Measurements from ENCODE around the gene POLR3H.

The POLR3H gene

DNA sequence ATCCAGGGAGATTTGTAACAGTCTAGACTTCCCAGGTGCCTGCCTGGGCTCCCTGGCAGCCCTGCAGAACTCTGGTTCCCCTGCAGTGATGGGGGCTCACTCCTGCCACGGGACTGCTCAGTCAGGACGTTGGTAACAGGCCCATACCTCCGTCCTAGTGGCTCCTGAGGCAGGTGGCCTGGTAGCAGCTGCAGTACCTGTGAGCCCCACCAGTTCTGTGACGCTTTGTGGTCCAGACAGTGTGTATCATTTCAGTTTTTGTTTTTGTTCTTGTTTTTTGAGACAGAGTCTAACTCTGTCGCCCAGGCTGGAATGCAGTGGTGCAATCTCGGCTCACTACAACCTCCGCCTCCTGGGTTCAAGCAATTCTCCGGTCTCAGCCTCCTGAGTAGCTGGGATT, 27.8 kb downstream of the POLR3H start:
- Histone ChIP-seq H3K27me3 (ENCODE audit: control insufficient read depth, insufficient read depth, low read length) (no peaks in the 10 kb centered on the region), H3K36me3 (ENCODE audit: control insufficient read depth, insufficient read depth, low read length) (0 out of 2 replicates have a peak, but pooled peaks cover 8% of the 10 kb centered on the region), H3K27ac (ENCODE audit: low read length) (no peak overlapping the region), H3K9me3 (ENCODE audit: control insufficient read depth, insufficient read depth, low read length) (no peaks in the 10 kb centered on the region), H3K4me1 (ENCODE audit: control insufficient read depth, insufficient read depth, low read length) (peaks cover 5% of the 10 kb centered on the region), H3K4me3 (ENCODE audit: low read length) (no peak overlapping the region)
- WGBS (ENCODE audit: insufficient coverage, insufficient read length) = no CpG with 5 or more reads among the region's 8 CpGs
- no peak for DNase-seq (ENCODE audit: low read depth, low spot score)

GRCh38 chr22:41513391-41513790, 30.9 kb downstream of the POLR3H start:
- peaks cover 5% of the 10 kb centered on the region for H3K4me1 ChIP-seq (ENCODE audit: control insufficient read depth, insufficient read depth, low read length)
- H3K27ac ChIP-seq (ENCODE audit: low read length) = no peak overlapping the region
- no peaks in the 10 kb centered on the region for H3K27me3 ChIP-seq (ENCODE audit: control insufficient read depth, insufficient read depth, low read length)
- 0 out of 2 replicates have a peak, but pooled peaks cover 8% of the 10 kb centered on the region for H3K36me3 ChIP-seq (ENCODE audit: control insufficient read depth, insufficient read depth, low read length)
- DNase-seq (ENCODE audit: low read depth, low spot score) = no peak
- no peaks in the 10 kb centered on the region for H3K9me3 ChIP-seq (ENCODE audit: control insufficient read depth, insufficient read depth, low read length)
- WGBS (ENCODE audit: insufficient coverage, insufficient read length) = no CpG with 5 or more reads among the region's 5 CpGs
- H3K4me3 ChIP-seq (ENCODE audit: low read length) = no peak overlapping the region

DNA sequence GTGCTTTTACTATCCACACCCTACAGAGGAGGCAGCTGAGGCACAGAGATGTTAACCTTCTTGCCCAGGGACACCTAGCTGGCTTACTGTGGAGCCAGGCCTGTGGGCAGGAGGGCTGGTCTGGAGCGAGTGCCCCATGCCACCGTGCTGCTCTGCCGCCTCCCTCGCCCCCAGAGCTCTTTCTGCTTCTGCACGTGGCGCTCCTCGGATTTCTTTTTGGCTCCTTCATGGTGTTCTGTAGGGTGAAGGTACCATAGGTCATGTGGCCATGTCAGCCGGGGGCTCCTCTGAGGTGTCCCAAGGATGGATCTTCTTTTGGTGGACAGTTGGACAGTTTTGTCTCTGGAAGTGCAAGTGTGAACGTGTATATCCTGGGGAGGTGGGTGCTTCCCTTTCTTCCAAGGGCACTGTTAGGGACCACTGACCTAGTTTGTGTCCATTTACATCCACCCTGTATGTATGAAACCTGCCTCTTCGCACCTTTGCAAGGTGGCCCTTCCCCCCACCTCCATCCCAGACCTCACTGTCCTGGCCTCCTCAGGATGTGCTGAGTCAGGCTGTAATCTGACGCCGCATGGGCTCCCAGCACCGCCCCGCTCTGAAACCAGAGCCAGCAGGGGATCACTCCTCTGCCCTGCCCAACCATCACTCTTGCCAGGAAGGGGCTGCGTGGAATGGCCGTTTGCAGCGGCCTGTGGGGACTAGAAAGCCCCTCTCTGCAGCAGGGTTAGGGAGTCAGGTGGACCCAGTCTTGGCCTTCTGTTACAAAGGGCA, 31.7 kb downstream of the POLR3H start:
- Histone ChIP-seq H3K4me1 (ENCODE audit: control insufficient read depth, insufficient read depth, low read length) (peaks cover 5% of the 10 kb centered on the region), H3K4me3 (ENCODE audit: low read length) (no peak overlapping the region), H3K9me3 (ENCODE audit: control insufficient read depth, insufficient read depth, low read length) (no peaks in the 10 kb centered on the region), H3K27ac (ENCODE audit: low read length) (no peak overlapping the region), H3K27me3 (ENCODE audit: control insufficient read depth, insufficient read depth, low read length) (no peaks in the 10 kb centered on the region), H3K36me3 (ENCODE audit: control insufficient read depth, insufficient read depth, low read length) (0 out of 2 replicates have a peak, but pooled peaks cover 10% of the 10 kb centered on the region)
- peak; percentile 86 for DNase-seq (ENCODE audit: low read depth, low spot score)
- WGBS (ENCODE audit: insufficient coverage, insufficient read length) = no CpG with 5 or more reads among the region's 17 CpGs

- WGBS (ENCODE audit: insufficient coverage, insufficient read length) = no CpG with 5 or more reads among the region's 2 CpGs
- H3K36me3 ChIP-seq (ENCODE audit: control insufficient read depth, insufficient read depth, low read length) = 0 out of 2 replicates have a peak, but pooled peaks cover 12% of the 10 kb centered on the region
- H3K4me1 ChIP-seq (ENCODE audit: control insufficient read depth, insufficient read depth, low read length) = peaks cover 5% of the 10 kb centered on the region
- H3K4me3 ChIP-seq (ENCODE audit: low read length) = no peak overlapping the region
- H3K27me3 ChIP-seq (ENCODE audit: control insufficient read depth, insufficient read depth, low read length) = no peaks in the 10 kb centered on the region
- DNase-seq (ENCODE audit: low read depth, low spot score) = no peak
- no peak overlapping the region for H3K27ac ChIP-seq (ENCODE audit: low read length)
- no peaks in the 10 kb centered on the region for H3K9me3 ChIP-seq (ENCODE audit: control insufficient read depth, insufficient read depth, low read length)
These were observed 32.7 kb downstream of the POLR3H start for GRCh38 chr22:41511521-41511968.

GRCh38 chr22:41508770-41509170, 35.5 kb downstream of the POLR3H start:
- Histone ChIP-seq H3K4me1 (ENCODE audit: control insufficient read depth, insufficient read depth, low read length) (peaks cover 5% of the 10 kb centered on the region), H3K27ac (ENCODE audit: low read length) (no peak overlapping the region), H3K27me3 (ENCODE audit: control insufficient read depth, insufficient read depth, low read length) (no peaks in the 10 kb centered on the region), H3K4me3 (ENCODE audit: low read length) (no peak overlapping the region), H3K9me3 (ENCODE audit: control insufficient read depth, insufficient read depth, low read length) (no peaks in the 10 kb centered on the region), H3K36me3 (ENCODE audit: control insufficient read depth, insufficient read depth, low read length) (0 out of 2 replicates have a peak, but pooled peaks cover 6% of the 10 kb centered on the region)
- WGBS (ENCODE audit: insufficient coverage, insufficient read length) = no CpG with 5 or more reads among the region's 12 CpGs
- DNase-seq (ENCODE audit: low read depth, low spot score) = no peak

DNA sequence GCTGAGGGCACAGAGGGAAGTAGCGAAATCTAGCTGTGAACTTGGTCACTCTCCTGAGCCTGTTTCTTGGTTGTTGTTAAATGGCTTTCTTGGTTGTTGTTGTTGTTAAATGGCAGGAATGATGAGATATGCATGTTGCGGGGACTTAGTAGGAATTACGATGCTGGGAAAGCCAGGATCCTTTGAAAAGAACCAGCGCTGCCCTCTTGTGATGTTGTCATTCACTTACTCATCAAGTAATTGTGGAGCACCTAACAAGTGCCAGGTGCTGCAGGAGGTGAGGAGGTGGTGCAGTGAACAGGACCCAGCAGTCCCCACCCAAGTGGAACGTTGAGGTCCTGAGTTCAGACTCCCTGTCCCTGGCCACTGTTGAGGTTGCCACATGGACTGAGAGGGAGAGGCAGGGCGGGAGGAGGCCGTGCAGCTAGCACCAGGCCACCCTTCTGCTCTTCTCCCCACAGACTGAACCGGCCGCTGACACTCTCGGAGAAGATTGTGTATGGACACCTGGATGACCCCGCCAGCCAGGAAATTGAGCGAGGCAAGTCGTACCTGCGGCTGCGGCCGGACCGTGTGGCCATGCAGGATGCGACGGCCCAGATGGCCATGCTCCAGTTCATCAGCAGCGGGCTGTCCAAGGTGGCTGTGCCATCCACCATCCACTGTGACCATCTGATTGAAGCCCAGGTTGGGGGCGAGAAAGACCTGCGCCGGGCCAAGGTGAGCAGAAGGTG, 36.8 kb downstream of the POLR3H start:
- no peaks in the 10 kb centered on the region for H3K27me3 ChIP-seq (ENCODE audit: control insufficient read depth, insufficient read depth, low read length)
- WGBS (ENCODE audit: insufficient coverage, insufficient read length) = no CpG with 5 or more reads among the region's 23 CpGs
- peaks cover 3% of the 10 kb centered on the region for H3K4me1 ChIP-seq (ENCODE audit: control insufficient read depth, insufficient read depth, low read length)
- DNase-seq (ENCODE audit: low read depth, low spot score) = no peak
- no peak overlapping the region for H3K4me3 ChIP-seq (ENCODE audit: low read length)
- no peaks in the 10 kb centered on the region for H3K9me3 ChIP-seq (ENCODE audit: control insufficient read depth, insufficient read depth, low read length)
- 0 out of 2 replicates have a peak, but pooled peaks cover 4% of the 10 kb centered on the region for H3K36me3 ChIP-seq (ENCODE audit: control insufficient read depth, insufficient read depth, low read length)
- H3K27ac ChIP-seq (ENCODE audit: low read length) = no peak overlapping the region

DNA sequence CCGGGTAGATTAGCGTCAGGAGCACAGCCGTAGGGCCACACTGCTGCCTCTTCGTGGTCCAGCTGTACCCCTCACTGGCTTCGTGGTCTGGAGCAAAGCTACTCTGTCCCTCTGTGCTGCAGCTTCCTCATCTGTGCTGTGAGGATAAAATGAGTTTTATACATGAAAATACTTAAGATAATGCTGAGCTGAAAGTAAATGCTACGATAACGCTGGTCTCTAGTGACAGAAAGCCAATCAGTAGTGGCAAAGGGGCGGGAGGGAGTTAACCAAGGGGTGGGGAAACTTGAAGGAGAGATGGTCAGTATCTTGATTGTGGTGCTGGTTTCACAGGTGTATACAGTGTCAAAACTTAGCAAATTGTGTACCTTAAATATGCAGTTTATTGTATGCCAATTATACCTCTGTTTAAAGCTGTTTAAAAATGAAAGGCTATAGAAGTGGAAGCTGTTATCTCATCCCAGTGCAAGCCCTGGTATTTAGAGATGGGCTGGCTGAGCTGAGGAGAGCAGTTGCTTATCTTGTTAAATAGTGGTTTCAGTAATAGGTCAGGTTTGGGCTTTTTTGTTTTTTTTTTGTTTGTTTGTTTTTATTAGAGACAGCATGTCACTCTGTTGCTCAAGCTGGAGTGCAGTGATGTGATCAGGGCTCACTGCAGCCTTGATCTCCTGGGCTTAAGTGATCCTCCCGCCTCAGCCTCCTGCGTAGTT, 38.6 kb downstream of the POLR3H start:
- H3K9me3 ChIP-seq (ENCODE audit: control insufficient read depth, insufficient read depth, low read length) = no peaks in the 10 kb centered on the region
- no peak overlapping the region for H3K4me3 ChIP-seq (ENCODE audit: low read length)
- no peak for DNase-seq (ENCODE audit: low read depth, low spot score)
- no CpG with 5 or more reads among the region's 10 CpGs for WGBS (ENCODE audit: insufficient coverage, insufficient read length)
- H3K27ac ChIP-seq (ENCODE audit: low read length) = no peak overlapping the region
- H3K27me3 ChIP-seq (ENCODE audit: control insufficient read depth, insufficient read depth, low read length) = no peaks in the 10 kb centered on the region
- H3K4me1 ChIP-seq (ENCODE audit: control insufficient read depth, insufficient read depth, low read length) = no peaks in the 10 kb centered on the region; the same call in 1 of the 2 replicates
- H3K36me3 ChIP-seq (ENCODE audit: control insufficient read depth, insufficient read depth, low read length) = 0 out of 2 replicates have a peak, but pooled peaks cover 4% of the 10 kb centered on the region

DNA sequence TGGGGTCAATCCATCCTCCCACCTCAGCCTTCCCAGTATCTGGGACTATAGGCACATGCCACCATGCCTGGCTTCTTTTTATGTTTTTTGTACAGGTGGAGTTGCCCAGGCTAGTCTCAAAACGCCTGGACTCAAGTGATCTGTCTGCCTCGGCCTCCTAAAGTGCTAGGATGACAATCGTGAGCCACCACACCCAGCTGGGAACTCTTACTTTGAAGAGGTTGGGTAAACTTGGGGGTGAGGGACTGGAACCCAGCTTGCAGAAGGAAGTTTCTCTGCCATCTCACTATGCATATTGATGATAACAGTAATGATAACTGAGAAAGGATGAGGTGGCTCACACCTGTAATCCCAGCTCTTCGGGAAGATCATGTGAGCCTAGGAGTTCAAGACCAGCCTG, 39.5 kb downstream of the POLR3H start:
- no peaks in the 10 kb centered on the region for H3K9me3 ChIP-seq (ENCODE audit: control insufficient read depth, insufficient read depth, low read length)
- H3K27me3 ChIP-seq (ENCODE audit: control insufficient read depth, insufficient read depth, low read length) = no peaks in the 10 kb centered on the region
- H3K4me3 ChIP-seq (ENCODE audit: low read length) = no peak overlapping the region
- WGBS (ENCODE audit: insufficient coverage, insufficient read length) = no CpG with 5 or more reads among the region's 4 CpGs
- no peak overlapping the region for H3K27ac ChIP-seq (ENCODE audit: low read length)
- DNase-seq (ENCODE audit: low read depth, low spot score) = no peak
- no peaks in the 10 kb centered on the region; the same call in 1 of the 2 replicates for H3K4me1 ChIP-seq (ENCODE audit: control insufficient read depth, insufficient read depth, low read length)
- H3K36me3 ChIP-seq (ENCODE audit: control insufficient read depth, insufficient read depth, low read length) = 0 out of 2 replicates have a peak, but pooled peaks cover 5% of the 10 kb centered on the region

DNA sequence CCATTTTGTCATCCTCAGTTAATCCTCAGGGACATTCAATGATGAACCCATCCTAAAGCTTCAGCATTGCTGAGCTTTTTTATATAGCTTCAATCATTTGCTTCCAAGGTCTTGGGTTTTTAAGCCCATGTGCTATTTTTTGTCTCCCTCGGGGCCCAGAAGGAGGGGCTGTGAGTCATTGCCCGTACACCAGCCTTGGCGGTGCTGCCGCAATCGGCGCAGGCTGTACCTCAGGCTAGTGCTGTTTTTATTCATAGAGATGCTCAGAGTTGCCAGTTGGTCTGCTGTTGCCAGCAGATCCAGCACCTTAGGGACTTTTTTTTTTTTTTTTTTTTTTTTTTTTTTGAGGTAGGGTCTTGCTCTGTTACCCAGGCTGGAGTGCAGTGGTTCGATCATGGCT, 39.9 kb downstream of the POLR3H start:
- H3K4me3 ChIP-seq (ENCODE audit: low read length) = no peak overlapping the region
- no peaks in the 10 kb centered on the region for H3K9me3 ChIP-seq (ENCODE audit: control insufficient read depth, insufficient read depth, low read length)
- no CpG with 5 or more reads among the region's 7 CpGs for WGBS (ENCODE audit: insufficient coverage, insufficient read length)
- H3K4me1 ChIP-seq (ENCODE audit: control insufficient read depth, insufficient read depth, low read length) = no peaks in the 10 kb centered on the region; the same call in 1 of the 2 replicates
- H3K27ac ChIP-seq (ENCODE audit: low read length) = no peak overlapping the region
- no peaks in the 10 kb centered on the region for H3K27me3 ChIP-seq (ENCODE audit: control insufficient read depth, insufficient read depth, low read length)
- peaks cover 8% of the 10 kb centered on the region; the same call in 1 of the 2 replicates for H3K36me3 ChIP-seq (ENCODE audit: control insufficient read depth, insufficient read depth, low read length)
- DNase-seq (ENCODE audit: low read depth, low spot score) = no peak

DNA sequence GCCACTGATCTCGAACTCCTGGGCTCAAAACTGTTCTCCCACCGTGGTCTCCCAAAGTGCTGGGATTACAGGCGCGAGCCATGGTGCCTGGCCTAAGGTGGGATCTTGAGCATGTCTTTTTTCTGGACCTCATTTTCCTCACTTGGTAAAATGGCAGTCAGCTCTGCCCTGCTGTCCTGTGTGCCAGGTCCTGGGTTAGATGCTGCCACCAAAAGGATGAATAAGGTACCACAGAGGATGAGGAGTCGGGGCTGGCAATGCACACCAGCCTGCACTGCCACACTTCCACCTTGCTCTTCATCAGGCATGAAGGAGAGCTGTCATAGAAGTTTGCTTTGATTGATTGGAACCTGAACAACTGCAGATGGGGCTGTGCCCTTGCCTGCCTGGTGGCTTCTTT, 43.1 kb downstream of the POLR3H start:
- no peak overlapping the region for H3K27ac ChIP-seq (ENCODE audit: low read length)
- no peaks in the 10 kb centered on the region for H3K9me3 ChIP-seq (ENCODE audit: control insufficient read depth, insufficient read depth, low read length)
- H3K36me3 ChIP-seq (ENCODE audit: control insufficient read depth, insufficient read depth, low read length) = peaks cover 5% of the 10 kb centered on the region; the same call in 1 of the 2 replicates
- no peak overlapping the region for H3K4me3 ChIP-seq (ENCODE audit: low read length)
- no CpG with 5 or more reads among the region's 5 CpGs for WGBS (ENCODE audit: insufficient coverage, insufficient read length)
- no peaks in the 10 kb centered on the region for H3K27me3 ChIP-seq (ENCODE audit: control insufficient read depth, insufficient read depth, low read length)
- DNase-seq (ENCODE audit: low read depth, low spot score) = no peak
- H3K4me1 ChIP-seq (ENCODE audit: control insufficient read depth, insufficient read depth, low read length) = no peaks in the 10 kb centered on the region
